KMS-11 (cell line): Measurements from ENCODE around the gene QSER1.

Source experiments
- H2AFZ ChIP-seq: fragments of 200-600 bp; sonication (generic); 2 replicates; pipeline ENCODE4 v1.6.1; 2016; ENCODE audit warnings: antibody characterized with exemption, mixed run types, low read depth
- H3K27ac ChIP-seq: fragments of 200-600 bp; sonication (generic); 2 replicates; pipeline ENCODE4 v1.6.1; 2016; ENCODE audit warnings: mild to moderate bottlenecking, mixed run types
- H3K27me3 ChIP-seq: fragments of 200-600 bp; sonication (generic); 2 replicates; pipeline ENCODE4 v1.6.1; 2017; ENCODE audit warnings: mild to moderate bottlenecking, low read depth, mixed run types, moderate library complexity; ENCODE audit not compliant: insufficient read depth
- H3K36me3 ChIP-seq: fragments of 200-600 bp; sonication (generic); 2 replicates; pipeline ENCODE4 v1.6.1; 2017; ENCODE audit warnings: mild to moderate bottlenecking, mixed run types; ENCODE audit not compliant: insufficient read depth
- H3K4me1 ChIP-seq: fragments of 200-600 bp; sonication (generic); 2 replicates; pipeline ENCODE4 v1.6.1; 2016; ENCODE audit warnings: mild to moderate bottlenecking, low read depth, mixed run types; ENCODE audit not compliant: poor library complexity, severe bottlenecking
- H3K4me2 ChIP-seq: fragments of 200-600 bp; sonication (generic); 2 replicates; pipeline ENCODE4 v1.7.0; 2016; ENCODE audit warnings: mild to moderate bottlenecking, mixed run types
- H3K4me3 ChIP-seq: fragments of 200-600 bp; sonication (generic); IDR thresholded peaks from 2 replicates; pipeline ENCODE4 v1.6.1; 2017; ENCODE audit warnings: low read depth, low read length, mixed read lengths; ENCODE audit not compliant: insufficient read depth
- H3K79me2 ChIP-seq: fragments of 200-600 bp; sonication (generic); 2 replicates; pipeline ENCODE4 v1.6.1; 2016; ENCODE audit warnings: low read depth, mixed run types; ENCODE audit not compliant: insufficient read depth
- H3K9ac ChIP-seq: fragments of 200-600 bp; sonication (generic); 2 replicates; pipeline ENCODE4 v1.6.1; 2016; ENCODE audit warnings: mild to moderate bottlenecking, mixed run types
- H4K20me1 ChIP-seq: fragments of 200-600 bp; sonication (generic); 2 replicates; pipeline ENCODE4 v1.6.1; 2016; ENCODE audit warnings: mild to moderate bottlenecking, mixed run types; ENCODE audit not compliant: insufficient read depth
- CTCF ChIP-seq: fragments of 200-600 bp; sonication (generic); conservative IDR thresholded peaks from 2 replicates; pipeline ENCODE4 v1.6.1; 2017; ENCODE audit warnings: low read depth, mild to moderate bottlenecking, antibody characterized with exemption, low read length, moderate library complexity, mixed read lengths

The QSER1 gene

GRCh38 chr11:32851251-32851650 is 41.4 kb upstream of the QSER1 start:
- no peak overlapping the region for H3K27ac ChIP-seq
- no peaks in the 10 kb centered on the region for H4K20me1 ChIP-seq
- H3K4me3 ChIP-seq = no peak overlapping the region
- H3K27me3 ChIP-seq = no peaks in the 10 kb centered on the region
- H3K4me1 ChIP-seq = peaks cover 8% of the 10 kb centered on the region
- no peak for TF ChIP-seq CTCF
- H3K4me2 ChIP-seq = no peak overlapping the region
- H3K36me3 ChIP-seq = no peaks in the 10 kb centered on the region
- H2AFZ ChIP-seq = no peak overlapping the region
- no peak overlapping the region for H3K9ac ChIP-seq
- H3K79me2 ChIP-seq = no peaks in the 10 kb centered on the region

GRCh38 chr11:32852207-32852606 is 40.4 kb upstream of the QSER1 start:
- Histone ChIP-seq H3K27ac (no peak overlapping the region), H3K27me3 (no peaks in the 10 kb centered on the region), H3K79me2 (no peaks in the 10 kb centered on the region), H4K20me1 (no peaks in the 10 kb centered on the region), H2AFZ (peak overlapping the region; percentile 29), H3K36me3 (no peaks in the 10 kb centered on the region), H3K4me2 (peak overlapping the region; percentile 31), H3K9ac (no peak overlapping the region), H3K4me3 (no peak overlapping the region), H3K4me1 (peaks cover 8% of the 10 kb centered on the region)
- TF ChIP-seq CTCF = no peak

DNA sequence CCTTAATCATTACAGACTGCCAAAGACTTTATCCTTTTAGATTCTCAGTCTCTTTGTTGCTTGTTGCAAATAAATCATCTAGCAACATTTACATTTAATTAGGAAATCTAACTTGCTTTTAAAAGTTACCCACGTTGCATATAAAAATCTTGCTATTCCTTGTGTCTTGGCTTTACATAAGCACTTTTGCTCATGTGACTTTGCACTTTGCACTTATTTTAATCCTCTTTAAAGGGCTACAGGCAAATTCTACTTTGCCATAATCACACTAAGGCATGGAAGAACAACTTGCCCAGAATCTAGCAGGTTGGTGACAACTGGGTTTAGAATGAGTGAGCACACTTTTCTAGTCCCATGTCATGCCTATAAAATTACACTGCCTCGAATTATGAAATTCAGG is 37.0 kb upstream of the QSER1 start:
- Histone ChIP-seq H3K4me3 (no peak overlapping the region), H3K79me2 (no peaks in the 10 kb centered on the region), H3K36me3 (no peaks in the 10 kb centered on the region), H2AFZ (no peak overlapping the region), H3K27me3 (no peaks in the 10 kb centered on the region), H3K27ac (no peak overlapping the region), H3K4me1 (peaks cover 8% of the 10 kb centered on the region), H3K4me2 (no peak overlapping the region), H4K20me1 (no peaks in the 10 kb centered on the region), H3K9ac (no peak overlapping the region)
- no peak for TF ChIP-seq CTCF

GRCh38 chr11:32858731-32859130 is 33.9 kb upstream of the QSER1 start:
- Histone ChIP-seq H3K4me3 (no peak overlapping the region), H3K4me2 (no peak overlapping the region), H3K79me2 (no peaks in the 10 kb centered on the region), H2AFZ (no peak overlapping the region), H3K9ac (no peak overlapping the region), H3K36me3 (no peaks in the 10 kb centered on the region), H3K27me3 (no peaks in the 10 kb centered on the region), H4K20me1 (no peaks in the 10 kb centered on the region), H3K27ac (no peak overlapping the region), H3K4me1 (no peaks in the 10 kb centered on the region)
- 0 out of 2 replicates have a peak, but pooled peaks have one; percentile 29 for TF ChIP-seq CTCF
